ENCODE measurements around the gene KLK15. TPM values are rescaled to one million over a fixed set of nuclear protein-coding genes. Genes with fewer than 3 reads are reported as not detected.

Gene KLK15, protein sequence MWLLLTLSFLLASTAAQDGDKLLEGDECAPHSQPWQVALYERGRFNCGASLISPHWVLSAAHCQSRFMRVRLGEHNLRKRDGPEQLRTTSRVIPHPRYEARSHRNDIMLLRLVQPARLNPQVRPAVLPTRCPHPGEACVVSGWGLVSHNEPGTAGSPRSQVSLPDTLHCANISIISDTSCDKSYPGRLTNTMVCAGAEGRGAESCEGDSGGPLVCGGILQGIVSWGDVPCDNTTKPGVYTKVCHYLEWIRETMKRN
- total RNA-seq = not detected
- long read RNA-seq = 0 reads

DNA sequence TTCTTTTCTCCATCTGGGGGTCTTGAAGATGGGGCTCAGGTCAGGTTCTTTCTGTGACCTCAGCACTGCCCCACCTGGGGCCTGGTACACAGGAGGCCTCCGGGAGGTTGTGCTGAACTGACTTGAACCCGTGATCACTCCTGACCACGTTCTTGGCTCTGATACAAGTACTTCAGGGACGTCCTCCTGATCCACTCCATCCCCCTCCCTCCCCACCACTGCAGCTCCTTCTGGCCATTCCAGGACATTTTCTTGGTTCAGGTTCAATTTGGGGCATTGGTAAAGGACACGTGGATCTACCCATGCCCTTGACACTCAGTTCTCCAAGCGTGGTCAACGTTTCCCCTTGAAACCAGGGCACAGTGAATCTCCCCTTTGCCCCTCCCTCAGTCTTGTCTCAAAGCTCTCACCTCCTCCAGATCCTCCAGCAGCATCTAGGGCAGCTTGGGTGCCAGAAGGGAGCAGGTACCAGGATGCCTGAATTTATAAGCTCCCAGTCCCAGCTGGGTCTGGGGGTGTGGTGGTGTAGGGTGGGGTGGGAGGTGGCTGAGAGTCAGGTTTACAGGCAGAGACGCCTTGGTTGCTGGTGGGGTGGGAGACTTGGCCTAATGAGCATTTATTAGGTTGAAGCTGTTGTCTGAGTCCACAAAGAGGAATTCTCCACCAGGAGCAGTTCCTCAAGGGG lies at the start of gene KLK15:
KLK15 (minus strand) TSS at position 458 of the 685 bp plus-strand sequence. CDS start 2,082 bp downstream, outside the sequence.
- intact Hi-C loops (cut with DNase I) = no loop called here
- no peak for ATAC-seq
- DNase-seq = no peak

DNA sequence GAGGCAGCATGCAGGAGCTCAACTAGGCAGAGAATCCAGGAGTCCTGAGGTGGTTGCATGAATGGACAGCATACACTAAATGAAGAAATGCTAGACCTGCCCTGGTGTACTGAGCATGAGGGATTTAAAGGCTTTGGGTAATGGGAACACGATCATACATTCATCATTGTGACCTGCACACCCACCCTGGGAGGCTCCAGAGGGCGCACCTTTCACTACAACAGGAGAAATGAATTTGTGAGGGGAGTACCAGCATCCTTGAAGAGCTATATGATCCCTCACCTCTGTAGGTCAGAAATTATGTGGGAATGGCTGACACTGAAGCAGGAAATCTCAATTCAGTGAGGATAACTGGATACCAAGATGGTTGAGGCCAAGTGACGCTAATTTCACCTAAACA lies 48.8 kb upstream of the KLK15 start:
- ATAC-seq (no peak), DNase-seq (no peak)
- intact Hi-C loops (cut with DNase I) = no loop called here

DNA sequence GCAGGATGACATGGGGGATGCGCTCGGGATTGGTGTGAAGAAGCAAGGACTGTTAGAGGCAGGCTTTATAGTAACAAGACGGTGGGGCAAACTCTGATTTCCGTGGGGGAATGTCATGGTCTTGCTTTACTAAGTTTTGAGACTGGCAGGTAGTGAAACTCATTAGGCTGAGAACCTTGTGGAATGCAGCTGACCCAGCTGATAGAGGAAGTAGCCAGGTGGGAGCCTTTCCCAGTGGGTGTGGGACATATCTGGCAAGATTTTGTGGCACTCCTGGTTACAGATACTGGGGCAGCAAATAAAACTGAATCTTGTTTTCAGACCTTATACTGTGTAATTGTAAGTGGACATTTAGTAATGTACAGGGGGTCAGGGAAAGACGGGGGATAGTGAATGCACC lies 46.9 kb upstream of the KLK15 start:
- intact Hi-C loops (cut with DNase I) = no loop called here
- no peak for ATAC-seq
- DNase-seq = no peak

DNA sequence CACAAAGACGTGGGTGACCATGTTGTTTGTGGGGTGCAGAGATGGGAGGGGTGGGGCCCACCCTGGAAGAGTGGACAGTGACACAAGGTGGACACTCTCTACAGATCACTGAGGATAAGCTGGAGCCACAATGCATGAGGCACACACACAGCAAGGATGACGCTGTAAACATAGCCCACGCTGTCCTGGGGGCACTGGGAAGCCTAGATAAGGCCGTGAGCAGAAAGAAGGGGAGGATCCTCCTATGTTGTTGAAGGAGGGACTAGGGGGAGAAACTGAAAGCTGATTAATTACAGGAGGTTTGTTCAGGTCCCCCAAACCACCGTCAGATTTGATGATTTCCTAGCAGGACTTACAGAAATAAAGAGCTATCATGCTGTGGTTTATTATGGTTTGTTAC lies 45.5 kb upstream of the KLK15 start:
- intact Hi-C loops (cut with DNase I) = no loop called here
- no peak for DNase-seq
- ATAC-seq = no peak

DNA sequence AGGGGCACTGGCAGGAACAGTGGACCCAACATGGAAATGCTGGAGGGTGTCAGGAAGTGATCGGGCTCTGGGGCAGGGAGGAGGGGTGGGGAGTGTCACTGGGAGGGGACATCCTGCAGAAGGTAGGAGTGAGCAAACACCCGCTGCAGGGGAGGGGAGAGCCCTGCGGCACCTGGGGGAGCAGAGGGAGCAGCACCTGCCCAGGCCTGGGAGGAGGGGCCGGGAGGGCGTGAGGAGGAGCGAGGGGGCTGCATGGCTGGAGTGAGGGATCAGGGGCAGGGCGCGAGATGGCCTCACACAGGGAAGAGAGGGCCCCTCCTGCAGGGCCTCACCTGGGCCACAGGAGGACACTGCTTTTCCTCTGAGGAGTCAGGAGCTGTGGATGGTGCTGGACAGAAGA lies 44.0 kb upstream of the KLK15 start:
- no peak for DNase-seq
- intact Hi-C loops (cut with DNase I) = no loop called here
- ATAC-seq = no peak

DNA sequence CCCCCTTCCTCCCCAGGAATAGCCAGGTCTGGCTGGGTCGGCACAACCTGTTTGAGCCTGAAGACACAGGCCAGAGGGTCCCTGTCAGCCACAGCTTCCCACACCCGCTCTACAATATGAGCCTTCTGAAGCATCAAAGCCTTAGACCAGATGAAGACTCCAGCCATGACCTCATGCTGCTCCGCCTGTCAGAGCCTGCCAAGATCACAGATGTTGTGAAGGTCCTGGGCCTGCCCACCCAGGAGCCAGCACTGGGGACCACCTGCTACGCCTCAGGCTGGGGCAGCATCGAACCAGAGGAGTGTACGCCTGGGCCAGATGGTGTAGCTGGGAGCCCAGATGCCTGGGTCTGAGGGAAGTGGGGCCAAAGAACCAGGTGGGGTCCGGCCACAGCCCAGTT lies 43.1 kb upstream of the KLK15 start:
- DNase-seq (no peak), ATAC-seq (no peak)
- intact Hi-C loops (cut with DNase I) = no loop called here

DNA sequence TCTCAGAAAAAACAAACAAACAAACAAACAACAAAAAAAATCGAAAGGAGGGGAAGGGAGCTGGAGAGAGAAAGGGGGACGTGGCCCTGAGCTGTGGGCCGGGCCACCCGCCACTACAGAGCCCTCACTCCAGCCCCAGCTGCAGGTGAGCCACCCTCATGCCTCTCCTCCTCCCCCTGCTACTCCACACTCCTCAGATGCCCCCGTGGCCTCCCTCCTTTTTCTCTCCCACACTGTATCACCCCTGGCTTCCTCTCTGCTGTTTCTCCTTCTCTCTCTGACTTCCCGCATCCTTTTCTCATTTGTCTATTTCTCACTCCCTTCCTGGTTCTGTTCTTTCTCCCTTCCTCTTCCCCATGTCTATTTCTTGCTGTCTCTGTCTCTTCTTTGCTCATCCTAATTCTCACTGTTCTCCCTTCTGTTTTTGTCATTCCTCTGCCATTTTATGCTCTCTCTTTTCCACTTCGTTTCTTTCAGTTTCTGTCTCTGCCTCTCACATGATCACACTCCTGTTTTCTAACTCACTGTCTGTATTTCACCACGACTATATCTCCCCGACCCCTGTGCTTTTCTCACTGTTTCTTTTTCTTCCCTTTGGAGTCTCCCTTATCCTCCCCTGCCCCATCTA lies 42.5 kb upstream of the KLK15 start:
- DNase-seq (no peak), ATAC-seq (no peak)
- intact Hi-C loops (cut with DNase I) = no loop called here

DNA sequence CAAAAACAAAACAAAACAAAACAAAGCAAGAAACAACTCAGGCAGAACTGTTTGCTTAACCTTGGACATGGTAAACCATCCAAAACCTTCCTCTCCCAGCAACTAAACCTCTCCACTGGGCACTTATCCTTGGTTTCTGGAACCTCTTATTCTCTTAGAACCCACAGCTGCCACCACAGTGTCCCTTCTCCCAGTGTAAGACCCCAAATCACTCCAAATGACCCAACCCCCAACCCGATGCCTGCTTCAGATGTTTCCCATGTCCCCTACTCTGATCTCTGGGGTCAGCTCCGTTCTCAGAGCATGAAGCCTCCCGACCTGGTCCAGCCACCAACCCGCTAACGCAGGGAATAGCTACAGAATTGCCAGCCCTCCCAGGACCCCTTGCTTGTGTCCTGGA lies 40.8 kb upstream of the KLK15 start:
- ATAC-seq = no peak
- DNase-seq = no peak
- intact Hi-C loops (cut with DNase I) = no loop called here

DNA sequence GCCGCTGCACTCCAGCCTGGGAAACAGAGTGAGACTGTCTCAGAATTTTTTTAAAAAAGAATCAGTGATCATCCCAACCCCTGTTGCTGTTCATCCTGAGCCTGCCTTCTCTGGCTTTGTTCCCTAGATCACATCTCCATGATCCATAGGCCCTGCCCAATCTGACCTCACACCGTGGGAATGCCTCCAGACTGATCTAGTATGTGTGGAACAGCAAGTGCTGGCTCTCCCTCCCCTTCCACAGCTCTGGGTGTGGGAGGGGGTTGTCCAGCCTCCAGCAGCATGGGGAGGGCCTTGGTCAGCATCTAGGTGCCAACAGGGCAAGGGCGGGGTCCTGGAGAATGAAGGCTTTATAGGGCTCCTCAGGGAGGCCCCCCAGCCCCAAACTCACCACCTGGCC lies 39.7 kb upstream of the KLK15 start, which contains the start of gene KLK2:
KLK2 (plus strand) TSS at position 384 of the 400 bp plus-strand sequence. CDS start 35 bp downstream, outside the sequence.
- intact Hi-C loops (cut with DNase I) = no loop called here

DNA sequence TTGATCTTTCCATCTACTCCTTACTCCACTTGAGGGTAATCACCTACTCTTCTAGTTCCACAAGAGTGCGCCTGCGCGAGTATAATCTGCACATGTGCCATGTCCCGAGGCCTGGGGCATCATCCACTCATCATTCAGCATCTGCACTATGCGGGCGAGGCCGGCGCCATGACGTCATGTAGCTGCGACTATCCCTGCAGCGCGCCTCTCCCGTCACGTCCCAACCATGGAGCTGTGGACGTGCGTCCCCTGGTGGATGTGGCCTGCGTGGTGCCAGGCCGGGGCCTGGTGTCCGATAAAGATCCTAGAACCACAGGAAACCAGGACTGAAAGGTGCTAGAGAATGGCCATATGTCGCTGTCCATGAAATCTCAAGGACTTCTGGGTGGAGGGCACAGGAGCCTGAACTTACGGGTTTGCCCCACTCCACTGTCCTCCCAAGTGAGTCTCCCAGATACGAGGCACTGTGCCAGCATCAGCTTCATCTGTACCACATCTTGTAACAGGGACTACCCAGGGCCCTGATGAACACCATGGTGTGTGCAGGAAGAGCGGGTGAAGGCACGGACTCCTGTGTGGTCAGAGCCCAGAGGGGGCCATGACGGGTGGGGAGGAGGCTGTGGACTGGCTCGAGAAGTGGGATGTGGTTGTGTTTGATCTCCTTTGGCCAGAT lies 37.2 kb upstream of the KLK15 start:
- intact Hi-C loops (cut with DNase I) = no loop called here
- DNase-seq (no peak), ATAC-seq (no peak)

More for the DNA sequence above, 39.7 kb upstream of the KLK15 start, which contains the start of gene KLK2:
- DNase-seq (no peak), ATAC-seq (no peak)

DNA sequence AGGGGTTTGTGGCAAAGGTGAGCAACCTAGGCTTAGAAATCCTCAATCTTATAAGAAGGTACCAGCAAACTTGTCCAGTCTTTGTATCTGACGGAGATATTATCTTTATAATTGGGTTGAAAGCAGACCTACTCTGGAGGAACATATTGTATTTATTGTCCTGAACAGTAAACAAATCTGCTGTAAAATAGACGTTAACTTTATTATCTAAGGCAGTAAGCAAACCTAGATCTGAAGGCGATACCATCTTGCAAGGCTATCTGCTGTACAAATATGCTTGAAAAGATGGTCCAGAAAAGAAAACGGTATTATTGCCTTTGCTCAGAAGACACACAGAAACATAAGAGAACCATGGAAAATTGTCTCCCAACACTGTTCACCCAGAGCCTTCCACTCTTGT lies 36.1 kb upstream of the KLK15 start:
- DNase-seq (no peak), ATAC-seq (no peak)
- intact Hi-C loops (cut with DNase I) = no loop called here

DNA sequence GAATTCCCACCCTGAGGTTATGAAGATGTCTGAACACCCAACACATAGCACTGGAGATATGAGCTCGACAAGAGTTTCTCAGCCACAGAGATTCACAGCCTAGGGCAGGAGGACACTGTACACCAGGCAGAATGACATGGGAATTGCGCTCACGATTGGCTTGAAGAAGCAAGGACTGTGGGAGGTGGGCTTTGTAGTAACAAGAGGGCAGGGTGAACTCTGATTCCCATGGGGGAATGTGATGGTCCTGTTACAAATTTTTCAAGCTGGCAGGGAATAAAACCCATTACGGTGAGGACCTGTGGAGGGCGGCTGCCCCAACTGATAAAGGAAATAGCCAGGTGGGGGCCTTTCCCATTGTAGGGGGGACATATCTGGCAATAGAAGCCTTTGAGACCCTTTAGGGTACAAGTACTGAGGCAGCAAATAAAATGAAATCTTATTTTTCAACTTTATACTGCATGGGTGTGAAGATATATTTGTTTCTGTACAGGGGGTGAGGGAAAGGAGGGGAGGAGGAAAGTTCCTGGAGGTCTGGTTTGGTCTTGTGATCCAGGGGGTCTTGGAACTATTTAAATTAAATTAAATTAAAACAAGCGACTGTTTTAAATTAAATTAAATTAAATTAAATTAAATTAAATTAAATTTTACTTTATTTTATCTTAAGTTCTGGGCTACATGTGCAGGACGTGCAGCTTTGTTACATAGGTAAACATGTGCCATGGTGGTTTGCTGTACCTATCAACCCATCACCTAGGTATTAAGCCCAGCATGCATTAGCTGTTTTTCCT lies 28.3 kb upstream of the KLK15 start:
- DNase-seq = no peak
- intact Hi-C loops (cut with DNase I) = no loop called here
- ATAC-seq = no peak

DNA sequence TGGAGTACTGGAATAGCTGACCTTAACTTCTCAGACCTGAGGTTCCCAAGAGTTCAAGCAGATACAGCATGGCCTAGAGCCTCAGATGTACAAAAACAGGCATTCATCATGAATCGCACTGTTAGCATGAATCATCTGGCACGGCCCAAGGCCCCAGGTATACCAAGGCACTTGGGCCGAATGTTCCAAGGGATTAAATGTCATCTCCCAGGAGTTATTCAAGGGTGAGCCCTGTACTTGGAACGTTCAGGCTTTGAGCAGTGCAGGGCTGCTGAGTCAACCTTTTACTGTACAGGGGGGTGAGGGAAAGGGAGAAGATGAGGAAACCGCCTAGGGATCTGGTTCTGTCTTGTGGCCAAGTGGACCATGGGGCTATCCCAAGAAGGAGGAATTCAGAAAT lies 27.6 kb upstream of the KLK15 start:
- DNase-seq (no peak), ATAC-seq (no peak)
- intact Hi-C loops (cut with DNase I) = no loop called here

DNA sequence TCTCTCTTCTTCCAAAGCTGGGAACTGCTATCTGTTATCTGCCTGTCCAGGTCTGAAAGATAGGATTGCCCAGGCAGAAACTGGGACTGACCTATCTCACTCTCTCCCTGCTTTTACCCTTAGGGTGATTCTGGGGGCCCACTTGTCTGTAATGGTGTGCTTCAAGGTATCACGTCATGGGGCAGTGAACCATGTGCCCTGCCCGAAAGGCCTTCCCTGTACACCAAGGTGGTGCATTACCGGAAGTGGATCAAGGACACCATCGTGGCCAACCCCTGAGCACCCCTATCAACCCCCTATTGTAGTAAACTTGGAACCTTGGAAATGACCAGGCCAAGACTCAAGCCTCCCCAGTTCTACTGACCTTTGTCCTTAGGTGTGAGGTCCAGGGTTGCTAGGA lies 26.5 kb upstream of the KLK15 start:
- no peak for DNase-seq
- intact Hi-C loops (cut with DNase I) = no loop called here
- no peak for ATAC-seq

DNA sequence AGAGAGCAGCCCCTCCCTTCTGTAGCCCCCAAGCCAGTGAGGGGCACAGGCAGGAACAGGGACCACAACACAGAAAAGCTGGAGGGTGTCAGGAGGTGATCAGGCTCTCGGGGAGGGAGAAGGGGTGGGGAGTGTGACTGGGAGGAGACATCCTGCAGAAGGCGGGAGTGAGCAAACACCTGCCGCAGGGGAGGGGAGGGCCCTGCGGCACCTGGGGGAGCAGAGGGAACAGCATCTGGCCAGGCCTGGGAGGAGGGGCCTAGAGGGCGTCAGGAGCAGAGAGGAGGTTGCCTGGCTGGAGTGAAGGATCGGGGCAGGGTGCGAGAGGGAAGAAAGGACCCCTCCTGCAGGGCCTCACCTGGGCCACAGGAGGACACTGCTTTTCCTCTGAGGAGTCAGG lies 25.5 kb upstream of the KLK15 start:
- DNase-seq (no peak), ATAC-seq (no peak)
- intact Hi-C loops (cut with DNase I) = no loop called here

DNA sequence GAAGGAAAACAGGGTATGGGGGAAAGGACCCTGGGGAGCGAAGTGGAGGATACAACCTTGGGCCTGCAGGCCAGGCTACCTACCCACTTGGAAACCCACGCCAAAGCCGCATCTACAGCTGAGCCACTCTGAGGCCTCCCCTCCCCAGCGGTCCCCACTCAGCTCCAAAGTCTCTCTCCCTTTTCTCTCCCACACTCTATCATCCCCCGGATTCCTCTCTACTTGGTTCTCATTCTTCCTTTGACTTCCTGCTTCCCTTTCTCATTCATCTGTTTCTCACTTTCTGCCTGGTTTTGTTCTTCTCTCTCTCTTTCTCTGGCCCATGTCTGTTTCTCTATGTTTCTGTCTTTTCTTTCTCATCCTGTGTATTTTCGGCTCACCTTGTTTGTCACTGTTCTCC lies 24.0 kb upstream of the KLK15 start:
- ATAC-seq = no peak
- no peak for DNase-seq
- intact Hi-C loops (cut with DNase I) = no loop called here

DNA sequence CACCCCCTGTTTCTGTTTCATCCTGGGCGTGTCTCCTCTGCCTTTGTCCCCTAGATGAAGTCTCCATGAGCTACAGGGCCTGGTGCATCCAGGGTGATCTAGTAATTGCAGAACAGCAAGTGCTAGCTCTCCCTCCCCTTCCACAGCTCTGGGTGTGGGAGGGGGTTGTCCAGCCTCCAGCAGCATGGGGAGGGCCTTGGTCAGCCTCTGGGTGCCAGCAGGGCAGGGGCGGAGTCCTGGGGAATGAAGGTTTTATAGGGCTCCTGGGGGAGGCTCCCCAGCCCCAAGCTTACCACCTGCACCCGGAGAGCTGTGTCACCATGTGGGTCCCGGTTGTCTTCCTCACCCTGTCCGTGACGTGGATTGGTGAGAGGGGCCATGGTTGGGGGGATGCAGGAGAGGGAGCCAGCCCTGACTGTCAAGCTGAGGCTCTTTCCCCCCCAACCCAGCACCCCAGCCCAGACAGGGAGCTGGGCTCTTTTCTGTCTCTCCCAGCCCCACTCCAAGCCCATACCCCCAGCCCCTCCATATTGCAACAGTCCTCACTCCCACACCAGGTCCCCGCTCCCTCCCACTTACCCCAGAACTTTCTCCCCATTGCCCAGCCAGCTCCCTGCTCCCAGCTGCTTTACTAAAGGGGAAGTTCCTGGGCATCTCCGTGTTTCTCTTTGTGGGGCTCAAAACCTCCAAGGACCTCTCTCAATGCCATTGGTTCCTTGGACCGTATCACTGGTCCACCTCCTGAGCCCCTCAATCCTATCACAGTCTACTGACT lies 21.4 kb upstream of the KLK15 start, which contains the start of gene KLK3:
KLK3 (plus strand) TSS at position 280 of the 775 bp plus-strand sequence; CDS start at position 321, 41 bp downstream.
- DNase-seq = no peak
- ATAC-seq = no peak
- intact Hi-C loops (cut with DNase I) = no loop called here

DNA sequence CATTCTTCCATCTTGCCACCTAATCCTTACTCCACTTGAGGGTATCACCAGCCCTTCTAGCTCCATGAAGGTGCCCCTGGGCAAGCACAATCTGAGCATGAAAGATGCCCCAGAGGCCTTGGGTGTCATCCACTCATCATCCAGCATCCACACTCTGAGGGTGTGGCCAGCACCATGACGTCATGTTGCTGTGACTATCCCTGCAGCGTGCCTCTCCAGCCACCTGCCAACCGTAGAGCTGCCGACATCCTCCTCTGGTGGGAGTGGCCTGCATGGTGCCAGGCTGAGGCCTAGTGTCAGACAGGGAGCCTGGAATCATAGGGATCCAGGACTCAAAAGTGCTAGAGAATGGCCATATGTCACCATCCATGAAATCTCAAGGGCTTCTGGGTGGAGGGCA lies 18.2 kb upstream of the KLK15 start:
- intact Hi-C loops (cut with DNase I) = no loop called here
- no peak for DNase-seq

More for the DNA sequence above, 18.2 kb upstream of the KLK15 start:
- no peak for ATAC-seq
